Pons (tissue), 1 donor: ENCODE results near the gene ATP6V0A1.
A peak's percentile ranks its signal among the peaks of the same experiment; 100 is the strongest.
"Not testable (repeated sequence)": the region's sequence is repeated elsewhere in the genome, so short reads cannot be mapped to it uniquely, and the experiment has no call there.

ENCODE experiments used
- DNase-seq: peaks from one replicate; pipeline ENCODE4 v3.0.0-alpha.2; 2016; ENCODE audit warnings: low spot score

Gene ATP6V0A1

GRCh38 chr17:42438600-42439567 is 19.8 kb upstream of the ATP6V0A1 start:
- no peak for DNase-seq

- DNase-seq: no peak
Observed at GRCh38 chr17:42441371-42442195, 17.1 kb upstream of the ATP6V0A1 start.

- no peak for DNase-seq
Observed at GRCh38 chr17:42442196-42442565, 16.5 kb upstream of the ATP6V0A1 start.

DNA sequence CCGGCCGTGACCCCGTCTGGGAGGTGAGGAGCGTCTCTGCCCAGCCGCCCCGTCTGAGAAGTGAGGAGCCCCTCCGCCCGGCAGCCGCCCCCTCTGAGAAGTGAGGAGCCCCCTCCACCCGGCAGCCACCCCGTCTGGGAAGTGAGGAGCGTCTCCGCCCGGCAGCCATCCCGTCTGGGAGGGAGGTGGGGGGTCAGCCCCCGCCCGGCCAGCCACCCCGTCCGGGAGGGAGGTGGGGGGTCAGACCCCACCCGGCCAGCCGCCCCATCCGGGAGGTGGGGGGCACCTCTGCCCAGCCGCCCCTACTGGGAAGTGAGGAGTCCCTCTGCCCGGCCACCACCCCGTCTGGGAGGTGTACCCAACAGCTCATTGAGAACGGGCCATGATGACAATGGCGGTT is 9.5 kb upstream of the ATP6V0A1 start:
- DNase-seq: not testable (repeated sequence)

DNA sequence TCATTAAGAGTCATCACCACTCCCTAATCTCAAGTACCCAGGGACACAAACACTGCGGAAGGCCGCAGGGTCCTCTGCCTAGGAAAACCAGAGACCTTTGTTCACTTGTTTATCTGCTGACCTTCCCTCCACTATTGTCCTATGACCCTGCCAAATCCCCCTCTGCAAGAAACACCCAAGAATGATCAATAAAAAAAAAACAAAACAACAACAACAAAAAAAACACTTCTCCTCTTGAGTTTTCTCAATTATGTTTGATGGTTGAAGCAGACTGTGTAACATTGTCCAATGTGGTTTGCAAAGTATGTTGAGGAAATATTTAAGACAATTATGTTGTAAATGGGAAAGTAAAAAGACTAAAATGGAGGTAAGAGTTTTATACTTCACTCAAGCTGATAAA is 8.8 kb upstream of the ATP6V0A1 start:
- DNase-seq: not testable (repeated sequence)

- DNase-seq: not testable (repeated sequence)
Observed at GRCh38 chr17:42451270-42451669, 7.4 kb upstream of the ATP6V0A1 start.

DNA sequence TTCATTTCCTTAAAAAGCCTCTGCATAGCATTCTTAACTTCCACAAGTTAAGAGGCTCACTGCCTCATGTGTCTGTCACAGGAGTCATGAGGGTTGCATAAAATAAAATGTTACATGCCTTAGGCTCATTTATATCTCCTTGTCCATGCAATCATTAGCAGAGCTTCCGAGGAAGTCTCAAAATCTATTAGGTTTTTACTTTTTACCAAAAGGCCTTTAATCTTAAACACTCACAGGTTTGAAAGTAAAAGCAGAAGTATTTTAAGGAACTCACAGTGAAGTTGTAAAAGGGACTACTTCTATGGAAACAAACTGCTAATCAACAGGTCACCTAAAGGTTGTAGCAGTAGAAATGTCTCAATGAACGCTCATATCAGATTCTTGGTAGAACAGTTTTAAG is 5.2 kb upstream of the ATP6V0A1 start:
- DNase-seq: peak; percentile 57

DNA sequence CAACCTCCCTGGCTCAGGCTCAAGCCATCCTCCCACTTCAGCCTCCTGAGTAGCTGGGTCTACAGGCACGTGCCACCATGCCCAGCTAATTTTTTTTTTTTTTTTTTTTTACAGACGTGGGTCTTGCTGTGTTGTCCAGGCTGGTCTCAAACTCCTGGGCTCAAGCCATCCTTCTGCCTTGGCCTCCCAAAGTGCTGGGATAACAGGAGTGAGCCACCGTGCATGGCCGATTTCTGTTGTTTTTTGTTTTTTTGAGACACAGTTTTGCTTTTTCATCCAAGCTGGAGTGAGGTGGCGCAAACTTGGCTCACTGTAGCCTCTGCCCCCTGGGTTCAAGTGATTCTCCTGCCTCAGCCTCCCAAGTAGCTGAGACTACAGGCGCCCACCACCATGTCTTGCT is 3.7 kb upstream of the ATP6V0A1 start:
- DNase-seq: not testable (repeated sequence)

GRCh38 chr17:42456223-42457106 is 2.2 kb upstream of the ATP6V0A1 start:
- DNase-seq: peak; percentile 82

GRCh38 chr17:42457107-42457792 is 1.4 kb upstream of the ATP6V0A1 start:
- peak; percentile 70 for DNase-seq

- peak; percentile 82 for DNase-seq
Observed at GRCh38 chr17:42459256-42459800, 650 bp downstream of the ATP6V0A1 start.

DNA sequence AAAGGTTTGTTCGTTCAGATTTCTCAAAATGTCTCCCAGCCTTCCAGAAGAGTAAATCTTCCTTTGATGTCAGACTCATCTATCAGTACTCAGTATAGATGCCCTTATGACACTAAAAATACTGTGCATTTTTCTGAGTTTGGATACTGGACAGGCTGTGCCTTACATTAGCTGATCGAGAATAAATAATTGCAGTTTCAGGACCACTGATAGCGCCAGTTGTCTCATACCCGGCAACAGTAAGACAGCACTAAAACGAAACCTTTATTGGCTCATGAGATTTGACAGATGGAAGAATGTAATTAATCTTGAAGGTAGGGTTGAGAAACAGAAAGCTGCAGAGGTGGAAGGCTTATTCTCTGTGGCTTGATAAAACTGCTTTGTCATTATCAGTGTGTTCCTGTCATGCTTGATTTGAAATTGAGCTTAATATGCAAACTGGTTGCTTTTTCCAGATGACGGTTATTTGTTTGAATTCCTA is 1.2 kb downstream of the ATP6V0A1 start:
- DNase-seq: peak; percentile 78

DNA sequence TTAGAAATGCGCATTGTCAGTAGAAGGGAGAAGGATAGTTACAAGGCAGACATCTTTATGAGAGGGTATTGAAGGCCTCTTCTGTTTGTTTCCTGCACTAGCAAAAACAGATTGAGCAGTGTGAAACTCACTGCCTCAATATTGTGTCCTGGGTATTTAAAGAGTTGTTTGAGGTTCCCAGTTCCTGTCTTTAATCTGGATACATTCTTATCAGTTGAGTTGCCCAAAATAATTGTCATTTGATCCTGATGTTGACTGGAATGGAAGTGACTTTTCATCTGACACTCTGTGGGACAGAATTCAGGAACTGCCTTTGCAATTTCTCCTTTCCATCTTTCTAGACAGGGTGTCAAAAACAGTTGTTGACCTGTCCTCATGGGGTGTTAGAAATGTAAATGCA is 1.7 kb downstream of the ATP6V0A1 start:
- peak; percentile 68 for DNase-seq

- no peak for DNase-seq
Observed at GRCh38 chr17:42463976-42464400, 5.3 kb downstream of the ATP6V0A1 start.

DNA sequence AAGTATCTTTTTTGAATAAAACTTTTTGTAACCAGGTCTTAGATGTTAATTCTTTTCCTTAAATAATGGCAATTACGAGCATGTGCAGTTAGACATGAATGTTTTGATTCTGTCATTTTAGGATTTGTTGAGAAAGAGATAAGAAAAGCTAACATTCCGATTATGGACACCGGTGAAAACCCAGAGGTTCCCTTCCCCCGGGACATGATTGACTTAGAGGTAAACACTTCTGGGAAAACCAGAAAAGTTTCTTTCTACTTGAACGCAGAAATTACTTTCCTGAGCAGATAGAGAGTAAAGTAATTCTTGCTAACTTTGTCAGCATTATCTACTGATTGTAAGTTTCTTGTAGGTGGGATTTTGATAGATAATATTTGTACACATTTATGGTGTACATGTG is 9.2 kb downstream of the ATP6V0A1 start:
- DNase-seq: no peak

GRCh38 chr17:42472709-42473521 is 14.2 kb downstream of the ATP6V0A1 start:
- no peak for DNase-seq

- no peak for DNase-seq
Observed at GRCh38 chr17:42474276-42474675, 15.6 kb downstream of the ATP6V0A1 start.

- DNase-seq: no peak
Observed at GRCh38 chr17:42475121-42475520, 16.4 kb downstream of the ATP6V0A1 start.

DNA sequence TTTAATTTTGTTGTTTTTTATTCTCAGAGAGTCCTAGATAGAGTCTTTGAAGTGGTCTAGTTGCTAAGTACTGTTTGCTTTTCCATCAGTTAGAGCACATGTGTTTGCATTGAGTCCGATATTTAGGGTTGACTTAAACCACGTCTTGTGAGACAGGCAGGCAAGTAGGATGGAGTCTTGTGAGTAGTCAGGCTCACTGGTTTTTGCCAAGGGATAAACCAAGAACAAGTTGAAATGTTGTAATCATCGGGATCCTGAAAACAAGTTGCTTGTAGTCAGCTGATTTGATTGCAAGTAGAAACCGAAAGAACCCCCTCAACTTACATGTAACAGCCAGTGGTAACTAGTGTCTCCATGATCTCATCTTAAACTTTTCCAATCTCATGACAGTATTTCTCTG is 17.2 kb downstream of the ATP6V0A1 start:
- peak; percentile 42 for DNase-seq

GRCh38 chr17:42476411-42476810 is 17.7 kb downstream of the ATP6V0A1 start:
- DNase-seq: peak; percentile 15
